ENCODE results near the gene RTF2.

DNA sequence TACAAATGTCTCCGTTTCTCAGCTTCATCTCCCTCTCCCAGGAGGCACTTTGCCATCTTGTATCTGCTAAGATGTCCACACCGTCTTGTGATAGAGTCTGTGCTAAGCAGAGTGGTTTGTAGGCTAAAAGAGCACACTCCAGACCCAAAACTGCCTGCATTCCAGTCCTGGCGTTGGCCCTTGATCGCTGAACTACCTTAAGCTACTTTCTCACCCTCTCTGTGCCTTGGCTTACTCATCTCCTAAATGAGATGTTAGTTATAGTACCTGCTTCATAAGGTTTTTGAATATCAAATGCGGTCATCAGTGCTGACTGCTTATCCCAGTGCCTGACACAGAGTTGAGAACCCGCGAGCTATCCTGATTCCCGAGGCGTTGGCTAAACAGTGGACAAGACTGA lies 42.4 kb upstream of the RTF2 start:
- TF ChIP-seq, protein P1, sequence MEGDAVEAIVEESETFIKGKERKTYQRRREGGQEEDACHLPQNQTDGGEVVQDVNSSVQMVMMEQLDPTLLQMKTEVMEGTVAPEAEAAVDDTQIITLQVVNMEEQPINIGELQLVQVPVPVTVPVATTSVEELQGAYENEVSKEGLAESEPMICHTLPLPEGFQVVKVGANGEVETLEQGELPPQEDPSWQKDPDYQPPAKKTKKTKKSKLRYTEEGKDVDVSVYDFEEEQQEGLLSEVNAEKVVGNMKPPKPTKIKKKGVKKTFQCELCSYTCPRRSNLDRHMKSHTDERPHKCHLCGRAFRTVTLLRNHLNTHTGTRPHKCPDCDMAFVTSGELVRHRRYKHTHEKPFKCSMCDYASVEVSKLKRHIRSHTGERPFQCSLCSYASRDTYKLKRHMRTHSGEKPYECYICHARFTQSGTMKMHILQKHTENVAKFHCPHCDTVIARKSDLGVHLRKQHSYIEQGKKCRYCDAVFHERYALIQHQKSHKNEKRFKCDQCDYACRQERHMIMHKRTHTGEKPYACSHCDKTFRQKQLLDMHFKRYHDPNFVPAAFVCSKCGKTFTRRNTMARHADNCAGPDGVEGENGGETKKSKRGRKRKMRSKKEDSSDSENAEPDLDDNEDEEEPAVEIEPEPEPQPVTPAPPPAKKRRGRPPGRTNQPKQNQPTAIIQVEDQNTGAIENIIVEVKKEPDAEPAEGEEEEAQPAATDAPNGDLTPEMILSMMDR (conservative IDR thresholded peaks at IDR 0.05) = no peak
- no peak for TF ChIP-seq ZFX (IDR thresholded peaks at IDR 0.05)

All from C4-2B (cell line).